Right lobe of liver (tissue), 6 donors: ENCODE measurements around the gene TRPC4AP. TPM values are rescaled to one million over a fixed set of nuclear protein-coding genes. Genes with fewer than 3 reads are reported as not detected.

ENCODE experiments used
- ATAC-seq, 4 donors: fragments of 200-7000 bp; cut with Tn5 transposase; one replicate each; pipeline ENCODE4 v1.9.1; 2020; ENCODE audit warnings: mild to moderate bottlenecking in 4 of 4, moderate library complexity in 4 of 4
- DNase-seq, 3 donors: peaks; one replicate each; pipeline ENCODE4 v3.0.0-alpha.2; 2020
- H3K27ac ChIP-seq, 3 donors: fragments of 200-600 bp; one replicate each; pipeline ENCODE4 v1.8.0; 2022
- H3K27me3 ChIP-seq, 2 donors: fragments of 200-600 bp; one replicate each; pipeline ENCODE4 v1.8.0; 2022
- H3K36me3 ChIP-seq, 4 donors: fragments of 200-600 bp; sonication (generic) in 1 of 4; one replicate each; pipeline versions ENCODE4 v1.5.1 to v1.8.0; 2017 to 2022; ENCODE audit warnings: control low read depth in 1 of 4
- H3K4me1 ChIP-seq, 4 donors: fragments of 200-600 bp; sonication (generic) in 1 of 4; one replicate each; pipeline versions ENCODE4 v1.5.1 to v1.8.0; 2017 to 2022; ENCODE audit warnings: control low read depth in 1 of 4
- H3K4me3 ChIP-seq, 3 donors: fragments of 200-600 bp; one replicate each; pipeline ENCODE4 v1.8.0; 2022
- H3K9me3 ChIP-seq, 4 donors: fragments of 200-600 bp; sonication (generic) in 1 of 4; one replicate each; pipeline versions ENCODE4 v1.5.1 to v1.8.0; 2017 to 2022; ENCODE audit warnings: control low read depth in 1 of 4
- POLR2A ChIP-seq: fragments of 450-650 bp; IDR thresholded peaks from one replicate; pipeline ENCODE4 v1.6.1; 2017; ENCODE audit warnings: antibody characterized with exemption, mild to moderate bottlenecking
- WGBS: methylation state at CpG from one replicate; pipeline ENCODE4 v1.1.6; 2018; ENCODE audit warnings: low coverage, low lambda C conversion rate; ENCODE audit not compliant: insufficient coverage; ENCODE audit errors: missing lambda C conversion rate; 5-methylcytosine and 5-hydroxymethylcytosine counted together
- intact Hi-C, 2 donors: fragments of 100-400 bp; cut with DNase I; formaldehyde crosslinking; loops; one replicate each; pipeline versions ENCODE4 v1.11.2 to v1.14.1; 2022
- long read RNA-seq: library from polyadenylated mRNA; unstranded; transcript quantifications from one replicate; pipeline ENCODE4 v2.0.0, GENCODE V29; 2019
- total RNA-seq, 6 experiments: library from RNA; depleted of rRNA in 2 of 6; stranded (reverse); fragments of >200 nt in 2 of 6; fragmentation: NEBNext Ultra II Directional in 3 of 6; extraction: Animal tissue kit (Norgen Biotek cat#: 25700) in 3 of 6; gene quantifications; one replicate each; pipeline versions ENCODE4 v1.1.0 to v1.2.4, GENCODE V29; 2016 to 2023
- TF ChIP-seq, protein P1 (sequence below), 4 donors: fragments of 200-600 bp in 3 of 4; fragments of 450-650 bp in 1 of 4; IDR thresholded peaks; one replicate each; pipeline versions ENCODE4 v1.5.1 to v1.8.0; 2016 to 2022; ENCODE audit warnings: antibody characterized with exemption in 4 of 4, mild to moderate bottlenecking in 2 of 4
- donor health status: DM: no; HTN: yes; CAD: no.
- donor health status: DM: no; HTN: no; CAD: no.
- donor health status: DM: no; HTN: no; CAD: no.
- donor health status: DM: no; HTN: yes; CAD: no.
- donor health status: DM: no; HTN: yes; CAD: no.

TRPC4AP gene, protein sequence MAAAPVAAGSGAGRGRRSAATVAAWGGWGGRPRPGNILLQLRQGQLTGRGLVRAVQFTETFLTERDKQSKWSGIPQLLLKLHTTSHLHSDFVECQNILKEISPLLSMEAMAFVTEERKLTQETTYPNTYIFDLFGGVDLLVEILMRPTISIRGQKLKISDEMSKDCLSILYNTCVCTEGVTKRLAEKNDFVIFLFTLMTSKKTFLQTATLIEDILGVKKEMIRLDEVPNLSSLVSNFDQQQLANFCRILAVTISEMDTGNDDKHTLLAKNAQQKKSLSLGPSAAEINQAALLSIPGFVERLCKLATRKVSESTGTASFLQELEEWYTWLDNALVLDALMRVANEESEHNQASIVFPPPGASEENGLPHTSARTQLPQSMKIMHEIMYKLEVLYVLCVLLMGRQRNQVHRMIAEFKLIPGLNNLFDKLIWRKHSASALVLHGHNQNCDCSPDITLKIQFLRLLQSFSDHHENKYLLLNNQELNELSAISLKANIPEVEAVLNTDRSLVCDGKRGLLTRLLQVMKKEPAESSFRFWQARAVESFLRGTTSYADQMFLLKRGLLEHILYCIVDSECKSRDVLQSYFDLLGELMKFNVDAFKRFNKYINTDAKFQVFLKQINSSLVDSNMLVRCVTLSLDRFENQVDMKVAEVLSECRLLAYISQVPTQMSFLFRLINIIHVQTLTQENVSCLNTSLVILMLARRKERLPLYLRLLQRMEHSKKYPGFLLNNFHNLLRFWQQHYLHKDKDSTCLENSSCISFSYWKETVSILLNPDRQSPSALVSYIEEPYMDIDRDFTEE
- 10 to 100 TPM; 27.6 to 39.3 (median 34.6) TPM for total RNA-seq
- long read RNA-seq, partial matches to known transcripts: 2 of 4 reads
- long read RNA-seq, other reads (novel, unspliced or antisense): 1 of 4 reads

DNA sequence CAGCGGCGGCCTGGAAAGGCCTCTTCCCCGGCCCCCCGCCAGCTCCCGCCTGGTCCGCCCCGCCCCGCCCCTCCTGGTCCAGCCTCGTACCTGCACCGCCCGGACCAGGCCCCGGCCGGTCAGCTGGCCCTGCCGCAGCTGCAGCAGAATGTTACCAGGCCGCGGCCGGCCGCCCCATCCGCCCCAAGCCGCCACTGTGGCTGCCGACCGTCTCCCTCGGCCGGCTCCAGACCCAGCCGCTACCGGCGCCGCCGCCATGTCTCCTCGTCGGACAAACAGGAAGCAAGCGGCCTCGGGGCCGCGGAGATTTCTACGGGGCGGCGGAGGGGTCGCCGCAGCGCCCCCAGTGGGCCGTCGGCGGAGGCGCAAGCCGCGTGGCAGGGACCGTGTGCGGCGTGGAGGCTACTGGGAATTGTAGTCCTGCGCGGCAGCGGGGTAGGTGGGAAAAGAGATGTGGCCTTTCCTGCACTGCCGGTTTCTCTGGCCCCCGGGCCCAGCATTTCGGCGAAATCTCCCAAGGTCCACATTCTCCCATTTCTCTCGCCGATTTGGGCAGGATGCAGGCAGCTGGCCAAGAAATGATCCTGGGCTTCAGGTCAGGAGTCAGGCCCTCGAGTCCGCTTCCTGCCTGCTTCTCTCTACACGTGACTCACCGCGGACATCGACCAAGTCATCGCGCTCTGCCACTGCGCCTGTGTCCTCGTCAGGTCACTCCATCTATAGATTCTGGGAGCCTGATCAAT is at the start of gene TRPC4AP:
Gene TRPC4AP, minus strand, starts transcription at position 284 of the 743 bp plus-strand sequence. Its CDS starts 26 bp downstream, at position 258.
- Histone ChIP-seq H3K36me3 (no peaks in the 10 kb centered on the region), H3K4me1 (peaks cover 0 to 16% (median 4%) of the 10 kb centered on the region in 4 donors), H3K27ac (peak within 1 kb of the TSS; percentile 79 to 91 (median 89)), H3K4me3 (peak within 1 kb of the TSS; percentile 61 to 90 (median 84)), H3K9me3 (no peaks in the 10 kb centered on the region), H3K27me3 (no peaks in the 10 kb centered on the region)
- DNase-seq (peak; percentile 92 to 93 (median 92)), ATAC-seq (peak; percentile 93 to 97 (median 96))
- 0% methylated on average over 15 of the region's 69 CpGs for WGBS
- intact Hi-C loops: loop anchor here in 1 of 2 donors (10.0 kb wide), 1 partner anchor 52 kb away; the partner anchor contains the start of gene EDEM2
- peak; percentile 82 for TF ChIP-seq POLR2A
- TF ChIP-seq, protein P1, sequence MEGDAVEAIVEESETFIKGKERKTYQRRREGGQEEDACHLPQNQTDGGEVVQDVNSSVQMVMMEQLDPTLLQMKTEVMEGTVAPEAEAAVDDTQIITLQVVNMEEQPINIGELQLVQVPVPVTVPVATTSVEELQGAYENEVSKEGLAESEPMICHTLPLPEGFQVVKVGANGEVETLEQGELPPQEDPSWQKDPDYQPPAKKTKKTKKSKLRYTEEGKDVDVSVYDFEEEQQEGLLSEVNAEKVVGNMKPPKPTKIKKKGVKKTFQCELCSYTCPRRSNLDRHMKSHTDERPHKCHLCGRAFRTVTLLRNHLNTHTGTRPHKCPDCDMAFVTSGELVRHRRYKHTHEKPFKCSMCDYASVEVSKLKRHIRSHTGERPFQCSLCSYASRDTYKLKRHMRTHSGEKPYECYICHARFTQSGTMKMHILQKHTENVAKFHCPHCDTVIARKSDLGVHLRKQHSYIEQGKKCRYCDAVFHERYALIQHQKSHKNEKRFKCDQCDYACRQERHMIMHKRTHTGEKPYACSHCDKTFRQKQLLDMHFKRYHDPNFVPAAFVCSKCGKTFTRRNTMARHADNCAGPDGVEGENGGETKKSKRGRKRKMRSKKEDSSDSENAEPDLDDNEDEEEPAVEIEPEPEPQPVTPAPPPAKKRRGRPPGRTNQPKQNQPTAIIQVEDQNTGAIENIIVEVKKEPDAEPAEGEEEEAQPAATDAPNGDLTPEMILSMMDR (IDR thresholded peaks at IDR 0.05): peak; percentile 95 to 99 (median 98)

DNA sequence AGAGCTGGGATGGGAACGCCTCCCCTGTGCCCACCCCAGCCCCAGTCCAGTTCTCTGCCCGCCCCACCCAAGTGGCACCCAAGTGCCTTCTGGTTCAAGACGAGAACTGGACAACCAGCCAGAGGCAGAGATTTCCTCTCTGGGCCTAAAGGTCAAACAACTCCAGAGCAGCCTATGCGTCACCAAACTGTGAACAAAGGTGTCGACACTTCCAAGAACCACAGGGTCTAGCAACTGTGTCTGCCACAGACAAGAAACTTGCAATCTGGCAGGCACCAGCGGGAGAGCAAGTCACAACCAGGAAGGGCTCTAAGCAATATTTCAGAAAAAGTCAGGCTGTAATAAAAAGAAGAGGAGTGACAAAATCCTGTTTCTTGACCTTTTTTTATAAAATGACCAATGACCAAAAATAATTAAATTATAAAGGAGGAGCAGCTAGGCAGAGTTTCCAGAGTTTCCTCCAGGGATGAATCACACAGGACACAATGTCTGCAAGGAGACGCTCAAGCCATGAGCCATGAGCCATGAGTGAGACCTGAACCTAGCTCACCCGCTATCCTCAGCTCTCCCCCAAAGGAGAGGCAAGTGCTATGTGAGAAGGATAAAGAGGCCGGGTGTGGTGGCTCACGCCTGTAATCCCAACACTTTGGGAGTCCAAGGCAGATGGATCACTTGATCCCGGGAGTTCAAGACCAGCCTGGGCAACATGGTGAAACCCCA is 43.4 kb upstream of the TRPC4AP start:
- intact Hi-C loops: no loop called here
- H3K4me3 ChIP-seq: no peak overlapping the region
- peaks cover 0 to 10% (median 0%) of the 10 kb centered on the region in 4 donors for H3K4me1 ChIP-seq
- ATAC-seq: peak in 3 of 4 donors; percentile 36 to 60 (median 55)
- H3K27me3 ChIP-seq: no peaks in the 10 kb centered on the region
- H3K9me3 ChIP-seq: no peaks in the 10 kb centered on the region
- TF ChIP-seq, protein P1 (IDR thresholded peaks at IDR 0.05): no peak
- no peak for TF ChIP-seq POLR2A
- WGBS: 64% methylated on average over 4 of the region's 11 CpGs
- no peak overlapping the region for H3K27ac ChIP-seq
- H3K36me3 ChIP-seq: peaks cover 0 to 69% (median 22%) of the 10 kb centered on the region in 4 donors
- DNase-seq: no peak

DNA sequence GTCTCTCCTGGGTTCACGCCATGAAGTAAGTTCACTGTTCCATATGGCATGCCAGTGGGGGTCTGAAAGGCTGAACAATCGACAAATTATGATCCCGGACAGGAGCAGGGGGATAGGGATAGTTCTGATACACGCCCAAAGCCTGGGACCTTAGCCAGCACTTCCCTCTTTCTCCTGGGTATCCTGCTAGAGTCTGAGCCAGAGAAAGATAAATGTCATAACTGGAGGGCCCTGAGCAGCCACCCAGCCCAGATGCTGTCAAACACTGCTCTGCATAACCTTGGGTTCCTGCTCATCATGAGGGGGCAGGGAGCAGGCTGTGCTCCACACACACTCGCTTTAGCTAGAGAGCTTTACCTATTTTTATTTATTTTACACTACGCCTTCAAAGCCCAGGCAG is 42.3 kb upstream of the TRPC4AP start:
- DNase-seq: no peak
- H3K9me3 ChIP-seq: no peaks in the 10 kb centered on the region
- no peak overlapping the region for H3K27ac ChIP-seq
- TF ChIP-seq, protein P1 (IDR thresholded peaks at IDR 0.05): no peak
- no peak for TF ChIP-seq POLR2A
- 39% methylated on average over 3 of the region's 6 CpGs for WGBS
- H3K4me1 ChIP-seq: peaks cover 0 to 10% (median 0%) of the 10 kb centered on the region in 4 donors
- intact Hi-C loops: no loop called here
- H3K4me3 ChIP-seq: no peak overlapping the region
- peaks cover 0 to 73% (median 23%) of the 10 kb centered on the region in 4 donors for H3K36me3 ChIP-seq
- no peaks in the 10 kb centered on the region for H3K27me3 ChIP-seq
- peak in 1 of 4 donors; percentile 17 for ATAC-seq
